ENCODE results near the gene UTY. TPM values are rescaled to one million over a fixed set of nuclear protein-coding genes. Genes with fewer than 3 reads are reported as not detected.

The UTY gene
- total and polyA plus RNA-seq, 2 experiments from 2014 or later, result 15.7 to 36.3 TPM

- no peak overlapping the region; the same call in 1 of the 2 replicates for H3K27ac Mint-ChIP-seq
- H3K27ac ChIP-seq (ENCODE audit: low read depth), result no peak overlapping the region
- TF ChIP-seq EZH2 (IDR thresholded peaks at IDR 0.05; ENCODE audit: low read depth, unreplicated experiment), result no peak
- TF ChIP-seq ZNF114 (CRISPR knock-in tag; IDR thresholded peaks at IDR 0.05), result no peak
- TF ChIP-seq STAT1 (IDR thresholded peaks at IDR 0.05; ENCODE audit: unreplicated experiment), result no peak
- no peak for TF ChIP-seq POLR2AphosphoS5 (IDR thresholded peaks at IDR 0.05; ENCODE audit: low read depth)
- no peak for TF ChIP-seq CREB1 (CRISPR knock-in tag; IDR thresholded peaks at IDR 0.05; ENCODE audit: low read depth)
- no peak for TF ChIP-seq REST (IDR thresholded peaks at IDR 0.05; ENCODE audit: unreplicated experiment)
- TF ChIP-seq ZNF331 (CRISPR knock-in tag; IDR thresholded peaks at IDR 0.05; ENCODE audit: low read depth), result no peak
- no peak for TF ChIP-seq JUNB (IDR thresholded peaks at IDR 0.05; ENCODE audit: unreplicated experiment)
- TF ChIP-seq NANOG (IDR thresholded peaks at IDR 0.05; ENCODE audit: borderline replicate concordance), result no peak
- TF ChIP-seq EZH2phosphoT487 (IDR thresholded peaks at IDR 0.05; ENCODE audit: unreplicated experiment), result no peak
- no peak for TF ChIP-seq ZNF462 (CRISPR knock-in tag; IDR thresholded peaks at IDR 0.05)
- no peak for TF ChIP-seq ETS1 (IDR thresholded peaks at IDR 0.05)
- no peak for TF ChIP-seq CTCF (conservative IDR thresholded peaks at IDR 0.05; ENCODE audit: low read depth in 2 of 2)
- peaks cover 12% of the 10 kb centered on the region; the same call in 1 of the 2 replicates for H3K79me2 ChIP-seq (replicated peaks; ENCODE audit: insufficient read depth)
- no peaks in the 10 kb centered on the region; the same call in 1 of the 2 replicates for H3K36me3 ChIP-seq (ENCODE audit: insufficient read depth)
- H3K9me2 ChIP-seq (ENCODE audit: insufficient read depth), result no peaks in the 10 kb centered on the region
- no peaks in the 10 kb centered on the region for H3F3A ChIP-seq (replicated peaks; ENCODE audit: low read depth)
- DNase-seq (ENCODE audit: low spot score), result no peak
- H2AFZ ChIP-seq, result no peak overlapping the region
- no peak for ATAC-seq
- H3K9me3 Mint-ChIP-seq, result no peaks in the 10 kb centered on the region
- H3K4me3 ChIP-seq, result no peak overlapping the region
- no peaks in the 10 kb centered on the region for H3K4me1 Mint-ChIP-seq
- no peaks in the 10 kb centered on the region for H3K36me3 Mint-ChIP-seq (ENCODE audit: low read depth)
- no peaks in the 10 kb centered on the region for H3K4me1 ChIP-seq (ENCODE audit: insufficient read depth)
- H3K4me3 Mint-ChIP-seq, result no peak overlapping the region
- no peaks in the 10 kb centered on the region for H4K20me1 ChIP-seq (replicated peaks; ENCODE audit: insufficient read depth)
- H3K4me2 ChIP-seq, result no peak overlapping the region
- peaks cover 2% of the 10 kb centered on the region for H3K27me3 Mint-ChIP-seq (ENCODE audit: insufficient read depth, low read depth, poor library complexity)
- H3K27me3 ChIP-seq (ENCODE audit: insufficient read depth), result no peaks in the 10 kb centered on the region
Observed at GRCh38 chrY:13398876-13399275, 81.0 kb downstream of the UTY start.

Measured in GM23338 (cell line).